Measurements from ENCODE around the gene CHCHD10.

CHCHD10 gene

GRCh38 chr22:23751441-23751996 is 16.3 kb downstream of the CHCHD10 start:
- Histone ChIP-seq H3K27me3 (ENCODE audit: control insufficient read depth in 3 of 3, insufficient read depth in 3 of 3, low read depth in 1 of 3, low read length in 3 of 3) (peaks cover 0 to 4% (median 0%) of the 10 kb centered on the region in 3 experiments), H3K4ac (ENCODE audit: low read length) (peak overlapping the region; percentile 86), H4K91ac (ENCODE audit: low read depth, low read length, poor library complexity) (no peak overlapping the region), H2BK120ac (ENCODE audit: low read depth, low read length) (peak overlapping the region; percentile 95), H3K4me2 (ENCODE audit: insufficient read depth, low read length, poor library complexity, severe bottlenecking) (peak overlapping the region; percentile 93), H3K4me1 (ENCODE audit: control insufficient read depth in 2 of 2, insufficient read depth in 1 of 2, low read depth in 1 of 2, low read length in 2 of 2) (peaks cover 4 to 5% of the 10 kb centered on the region in 2 donors), H3K9me3 (replicated peaks in 1 of 2; ENCODE audit: control insufficient read depth in 2 of 2, insufficient read depth in 1 of 2, low read depth in 1 of 2, low read length in 2 of 2) (no peaks in the 10 kb centered on the region), H3K79me1 (ENCODE audit: low read depth, low read length) (peaks cover 4% of the 10 kb centered on the region), H3K9ac (ENCODE audit: low read depth, low read length, poor library complexity) (peak overlapping the region; percentile 97), H2AK5ac (ENCODE audit: low read depth, low read length) (peak overlapping the region; percentile 63), H2BK12ac (ENCODE audit: low read length) (no peak overlapping the region), H3K18ac (ENCODE audit: low read length) (peak overlapping the region; percentile 99), H3K4me3 (ENCODE audit: low read length in 2 of 2) (peak overlapping the region; percentile 84 to 89), H3K14ac (ENCODE audit: low read length) (peak overlapping the region; percentile 99), H3K27ac (replicated peaks; ENCODE audit: low read length) (peak overlapping the region; percentile 92), H4K8ac (ENCODE audit: low read depth, low read length) (peak overlapping the region; percentile 100), H2BK5ac (ENCODE audit: low read length) (peak overlapping the region; percentile 71), H2AFZ (ENCODE audit: low read length) (peak overlapping the region; percentile 98), H2BK15ac (ENCODE audit: low read length) (peak overlapping the region; percentile 75), H3K23ac (ENCODE audit: low read depth, low read length, poor library complexity) (peak overlapping the region; percentile 87), H3K36me3 (replicated peaks in 1 of 2; ENCODE audit: control insufficient read depth in 2 of 2, insufficient read depth in 2 of 2, low read length in 2 of 2) (no peaks in the 10 kb centered on the region)
- DNase-seq (ENCODE audit: low spot score), result no peak
- WGBS, 2 donors (ENCODE audit: extremely low coverage in 2 of 2, insufficient read length in 2 of 2, insufficient replicate concordance in 1 of 2), result no CpG with 5 or more reads among the region's 22 CpGs

- Histone ChIP-seq H3K79me1 (ENCODE audit: low read depth, low read length) (peaks cover 4% of the 10 kb centered on the region), H3K23ac (ENCODE audit: low read depth, low read length, poor library complexity) (peak within 1 kb of the TSS; percentile 87), H3K18ac (ENCODE audit: low read length) (peak within 1 kb of the TSS; percentile 99), H3K27ac (replicated peaks; ENCODE audit: low read length) (peak within 1 kb of the TSS; percentile 92), H4K8ac (ENCODE audit: low read depth, low read length) (peak within 1 kb of the TSS; percentile 100), H3K14ac (ENCODE audit: low read length) (peak within 1 kb of the TSS; percentile 99), H3K4me2 (ENCODE audit: insufficient read depth, low read length, poor library complexity, severe bottlenecking) (peak within 1 kb of the TSS; percentile 93), H3K4ac (ENCODE audit: low read length) (peak within 1 kb of the TSS; percentile 86), H2BK120ac (ENCODE audit: low read depth, low read length) (peak within 1 kb of the TSS; percentile 95), H3K36me3 (replicated peaks in 1 of 2; ENCODE audit: control insufficient read depth in 2 of 2, insufficient read depth in 2 of 2, low read length in 2 of 2) (peaks cover 0 to under 1% of the 10 kb centered on the region in 2 donors), H4K91ac (ENCODE audit: low read depth, low read length, poor library complexity) (peak within 1 kb of the TSS; percentile 56), H2BK5ac (ENCODE audit: low read length) (peak within 1 kb of the TSS; percentile 71), H2BK15ac (ENCODE audit: low read length) (peak within 1 kb of the TSS; percentile 75), H2BK12ac (ENCODE audit: low read length) (no peak within 1 kb of the TSS), H3K4me1 (ENCODE audit: control insufficient read depth in 2 of 2, insufficient read depth in 1 of 2, low read depth in 1 of 2, low read length in 2 of 2) (peaks cover 4 to 5% of the 10 kb centered on the region in 2 donors), H2AK5ac (ENCODE audit: low read depth, low read length) (peak within 1 kb of the TSS; percentile 63), H3K9me3 (replicated peaks in 1 of 2; ENCODE audit: control insufficient read depth in 2 of 2, insufficient read depth in 1 of 2, low read depth in 1 of 2, low read length in 2 of 2) (no peaks in the 10 kb centered on the region), H3K27me3 (ENCODE audit: control insufficient read depth in 3 of 3, insufficient read depth in 3 of 3, low read depth in 1 of 3, low read length in 3 of 3) (peaks cover 0 to 4% (median 0%) of the 10 kb centered on the region in 3 experiments), H2AFZ (ENCODE audit: low read length) (peak within 1 kb of the TSS; percentile 98), H3K4me3 (ENCODE audit: low read length in 2 of 2) (peak within 1 kb of the TSS; percentile 84 to 96), H3K9ac (ENCODE audit: low read depth, low read length, poor library complexity) (peak within 1 kb of the TSS; percentile 97)
- no CpG with 5 or more reads among the region's 78 CpGs for WGBS, 2 donors (ENCODE audit: extremely low coverage in 2 of 2, insufficient read length in 2 of 2, insufficient replicate concordance in 1 of 2)
- DNase-seq (ENCODE audit: low spot score), result peak; percentile 83
These were observed 16.9 kb downstream of the CHCHD10 start, which contains the start of gene ZNF70 for GRCh38 chr22:23750714-23751440. TSS of gene ZNF70 (minus strand) at chr22:23751112. CDS start at chr22:23745140, 5,972 bp downstream.

GRCh38 chr22:23750367-23750713 is 17.4 kb downstream of the CHCHD10 start:
- Histone ChIP-seq H2BK15ac (ENCODE audit: low read length) (no peak overlapping the region), H2AK5ac (ENCODE audit: low read depth, low read length) (no peak overlapping the region), H3K4me3 (ENCODE audit: low read length in 2 of 2) (peak overlapping the region; percentile 84 to 96), H3K9ac (ENCODE audit: low read depth, low read length, poor library complexity) (peak overlapping the region; percentile 5), H2BK5ac (ENCODE audit: low read length) (no peak overlapping the region), H3K79me1 (ENCODE audit: low read depth, low read length) (peaks cover 4% of the 10 kb centered on the region), H4K8ac (ENCODE audit: low read depth, low read length) (no peak overlapping the region), H3K18ac (ENCODE audit: low read length) (no peak overlapping the region), H2AFZ (ENCODE audit: low read length) (peak overlapping the region; percentile 98), H3K14ac (ENCODE audit: low read length) (no peak overlapping the region), H3K27ac (replicated peaks; ENCODE audit: low read length) (no peak overlapping the region), H3K36me3 (replicated peaks in 1 of 2; ENCODE audit: control insufficient read depth in 2 of 2, insufficient read depth in 2 of 2, low read length in 2 of 2) (peaks cover 0 to 5% of the 10 kb centered on the region in 2 donors), H3K23ac (ENCODE audit: low read depth, low read length, poor library complexity) (no peak overlapping the region), H3K4me1 (ENCODE audit: control insufficient read depth in 2 of 2, insufficient read depth in 1 of 2, low read depth in 1 of 2, low read length in 2 of 2) (peaks cover 4 to 5% of the 10 kb centered on the region in 2 donors), H2BK12ac (ENCODE audit: low read length) (no peak overlapping the region), H3K4me2 (ENCODE audit: insufficient read depth, low read length, poor library complexity, severe bottlenecking) (peak overlapping the region; percentile 93), H3K9me3 (replicated peaks in 1 of 2; ENCODE audit: control insufficient read depth in 2 of 2, insufficient read depth in 1 of 2, low read depth in 1 of 2, low read length in 2 of 2) (no peaks in the 10 kb centered on the region), H2BK120ac (ENCODE audit: low read depth, low read length) (no peak overlapping the region), H3K4ac (ENCODE audit: low read length) (no peak overlapping the region), H4K91ac (ENCODE audit: low read depth, low read length, poor library complexity) (no peak overlapping the region), H3K27me3 (ENCODE audit: control insufficient read depth in 3 of 3, insufficient read depth in 3 of 3, low read depth in 1 of 3, low read length in 3 of 3) (peaks cover 0 to 4% (median 0%) of the 10 kb centered on the region in 3 experiments)
- no peak for DNase-seq (ENCODE audit: low spot score)
- no CpG with 5 or more reads among the region's 5 CpGs for WGBS, 2 donors (ENCODE audit: extremely low coverage in 2 of 2, insufficient read length in 2 of 2, insufficient replicate concordance in 1 of 2)

GRCh38 chr22:23749841-23750301 is 17.9 kb downstream of the CHCHD10 start:
- no peak overlapping the region for H3K4me2 ChIP-seq (ENCODE audit: insufficient read depth, low read length, poor library complexity, severe bottlenecking)
- peak overlapping the region in 1 of 2 donors; percentile 84 for H3K4me3 ChIP-seq (ENCODE audit: low read length in 2 of 2)

More at GRCh38 chr22:23749841-23750301, 17.9 kb downstream of the CHCHD10 start:
- Histone ChIP-seq H2BK15ac (ENCODE audit: low read length) (no peak overlapping the region), H3K4ac (ENCODE audit: low read length) (no peak overlapping the region), H3K27ac (replicated peaks; ENCODE audit: low read length) (no peak overlapping the region), H2BK12ac (ENCODE audit: low read length) (no peak overlapping the region), H3K79me1 (ENCODE audit: low read depth, low read length) (peaks cover 4% of the 10 kb centered on the region), H3K14ac (ENCODE audit: low read length) (no peak overlapping the region), H2BK120ac (ENCODE audit: low read depth, low read length) (no peak overlapping the region), H2AK5ac (ENCODE audit: low read depth, low read length) (no peak overlapping the region), H2BK5ac (ENCODE audit: low read length) (no peak overlapping the region), H3K9ac (ENCODE audit: low read depth, low read length, poor library complexity) (no peak overlapping the region), H3K23ac (ENCODE audit: low read depth, low read length, poor library complexity) (no peak overlapping the region), H3K27me3 (ENCODE audit: control insufficient read depth in 3 of 3, insufficient read depth in 3 of 3, low read depth in 1 of 3, low read length in 3 of 3) (peaks cover 0 to 4% (median 0%) of the 10 kb centered on the region in 3 experiments), H4K8ac (ENCODE audit: low read depth, low read length) (no peak overlapping the region), H2AFZ (ENCODE audit: low read length) (no peak overlapping the region), H3K9me3 (replicated peaks in 1 of 2; ENCODE audit: control insufficient read depth in 2 of 2, insufficient read depth in 1 of 2, low read depth in 1 of 2, low read length in 2 of 2) (no peaks in the 10 kb centered on the region), H3K18ac (ENCODE audit: low read length) (no peak overlapping the region), H3K4me1 (ENCODE audit: control insufficient read depth in 2 of 2, insufficient read depth in 1 of 2, low read depth in 1 of 2, low read length in 2 of 2) (peaks cover 4 to 5% of the 10 kb centered on the region in 2 donors), H3K36me3 (replicated peaks in 1 of 2; ENCODE audit: control insufficient read depth in 2 of 2, insufficient read depth in 2 of 2, low read length in 2 of 2) (peaks cover 0 to 9% of the 10 kb centered on the region in 2 donors), H4K91ac (ENCODE audit: low read depth, low read length, poor library complexity) (no peak overlapping the region)
- WGBS, 2 donors (ENCODE audit: extremely low coverage in 2 of 2, insufficient read length in 2 of 2, insufficient replicate concordance in 1 of 2), result no CpG with 5 or more reads among the region's 12 CpGs
- DNase-seq (ENCODE audit: low spot score), result no peak
